ENCODE measurements around the gene SMIM3. TPM values are rescaled to one million over a fixed set of nuclear protein-coding genes. Genes with fewer than 3 reads are reported as not detected.

Gene SMIM3
- total RNA-seq, 1 donor from 2014 or later, result 5.7 TPM

DNA sequence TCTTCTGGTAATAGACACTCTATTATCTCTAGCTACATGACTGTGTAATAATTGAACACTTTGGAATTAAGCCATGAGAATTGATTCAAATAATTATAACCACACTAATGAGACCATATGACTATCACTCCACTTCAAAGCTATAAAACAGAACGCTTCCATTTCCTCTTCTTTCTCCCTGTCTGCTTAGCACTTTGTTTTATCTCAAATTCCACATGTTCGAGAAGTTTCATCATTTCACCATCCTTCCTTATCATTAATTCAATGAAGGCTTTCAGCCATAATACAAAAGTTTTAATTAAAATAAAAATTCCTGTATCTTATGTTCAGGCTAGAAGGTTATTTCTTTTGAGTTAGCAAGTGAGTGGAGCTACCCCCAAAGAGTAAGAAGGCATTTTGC lies 12.3 kb upstream of the SMIM3 start:
- peaks cover 31% of the 10 kb centered on the region for H3K27me3 Mint-ChIP-seq (ENCODE audit: low read depth)
- H3K4me3 Mint-ChIP-seq, result no peak overlapping the region
- no peak for TF ChIP-seq CTCF (conservative IDR thresholded peaks at IDR 0.05)
- H3K36me3 Mint-ChIP-seq (ENCODE audit: low read depth), result no peaks in the 10 kb centered on the region
- no peak for DNase-seq (ENCODE audit: low read depth, low spot score)
- H3K4me1 Mint-ChIP-seq, result no peaks in the 10 kb centered on the region
- H3K9me3 Mint-ChIP-seq, result no peaks in the 10 kb centered on the region
- H3K27ac Mint-ChIP-seq (ENCODE audit: unreplicated experiment), result no peak overlapping the region

DNA sequence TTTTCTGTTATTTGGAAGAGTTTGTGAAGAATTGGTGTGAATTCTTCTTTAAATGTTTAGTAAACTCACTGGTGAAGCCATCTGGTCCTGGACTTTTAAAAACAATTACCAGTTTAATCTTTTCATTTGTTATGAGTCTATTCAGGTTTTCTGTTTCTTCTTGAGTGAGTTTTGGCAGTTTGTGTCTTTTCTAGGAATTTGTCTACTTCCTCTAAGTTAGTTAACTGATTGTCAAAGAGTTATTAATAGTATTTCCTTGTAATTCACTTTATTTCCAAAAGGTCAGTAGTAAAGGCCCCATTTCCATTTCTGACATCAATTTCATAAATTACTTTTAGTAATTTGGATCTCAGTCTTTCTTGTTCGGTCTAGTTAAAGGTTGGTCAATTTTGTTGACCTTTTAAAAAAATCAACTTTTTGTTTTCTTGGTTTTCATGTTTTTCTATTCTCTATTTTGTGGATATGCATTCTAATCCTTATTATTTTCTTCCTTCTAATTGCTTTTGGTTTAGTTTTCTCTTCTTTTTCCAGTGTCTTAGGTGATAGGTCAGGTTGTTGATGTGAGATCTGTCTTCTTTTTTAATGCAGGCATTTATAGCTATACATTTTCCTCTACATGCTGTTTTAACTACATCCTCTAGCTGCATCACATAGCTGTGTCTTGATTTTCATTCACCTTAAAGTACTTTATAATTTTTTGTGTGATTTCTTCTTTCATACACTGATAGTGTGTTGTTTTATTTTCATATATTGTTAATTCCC lies 7.3 kb upstream of the SMIM3 start:
- DNase-seq (ENCODE audit: low read depth, low spot score), result no peak
- no peak for TF ChIP-seq CTCF (conservative IDR thresholded peaks at IDR 0.05)
- Mint-ChIP-seq H3K4me1 (peaks cover 4% of the 10 kb centered on the region), H3K4me3 (no peak overlapping the region), H3K27ac (ENCODE audit: unreplicated experiment) (no peak overlapping the region), H3K36me3 (ENCODE audit: low read depth) (no peaks in the 10 kb centered on the region), H3K27me3 (ENCODE audit: low read depth) (peaks cover 32% of the 10 kb centered on the region), H3K9me3 (no peaks in the 10 kb centered on the region)

DNA sequence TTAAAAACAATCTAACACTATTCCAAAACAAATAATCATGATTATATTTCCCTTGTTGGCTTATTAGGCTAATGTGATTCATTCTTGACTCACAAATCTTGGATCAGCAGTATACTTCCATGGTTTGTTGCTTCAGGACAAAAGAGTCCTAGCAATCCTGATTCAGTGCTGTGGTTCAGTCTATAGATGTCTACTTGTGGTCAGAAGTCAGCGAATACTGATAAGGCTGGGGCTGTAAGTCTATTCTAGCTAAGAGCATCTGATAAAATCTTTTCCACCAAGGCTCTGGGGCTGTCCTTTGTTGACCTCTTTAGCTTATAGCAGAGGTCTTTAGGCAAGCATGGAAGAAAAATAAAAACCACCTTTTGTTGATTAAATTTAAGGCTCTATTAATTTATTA lies 4.4 kb upstream of the SMIM3 start:
- no peak overlapping the region for H3K27ac Mint-ChIP-seq (ENCODE audit: unreplicated experiment)
- peaks cover 15% of the 10 kb centered on the region for H3K4me1 Mint-ChIP-seq
- no peaks in the 10 kb centered on the region for H3K9me3 Mint-ChIP-seq
- peaks cover 29% of the 10 kb centered on the region for H3K27me3 Mint-ChIP-seq (ENCODE audit: low read depth)
- H3K36me3 Mint-ChIP-seq (ENCODE audit: low read depth), result no peaks in the 10 kb centered on the region
- no peak for DNase-seq (ENCODE audit: low read depth, low spot score)
- no peak overlapping the region for H3K4me3 Mint-ChIP-seq
- no peak for TF ChIP-seq CTCF (conservative IDR thresholded peaks at IDR 0.05)

GRCh38 chr5:150777685-150778084 lies 872 bp upstream of the SMIM3 start:
- Mint-ChIP-seq H3K9me3 (no peaks in the 10 kb centered on the region), H3K36me3 (ENCODE audit: low read depth) (no peaks in the 10 kb centered on the region), H3K27me3 (ENCODE audit: low read depth) (peaks cover 35% of the 10 kb centered on the region), H3K27ac (ENCODE audit: unreplicated experiment) (no peak overlapping the region), H3K4me3 (peak overlapping the region; percentile 81), H3K4me1 (peaks cover 18% of the 10 kb centered on the region)
- TF ChIP-seq CTCF (conservative IDR thresholded peaks at IDR 0.05), result no peak
- DNase-seq (ENCODE audit: low read depth, low spot score), result no peak

DNA sequence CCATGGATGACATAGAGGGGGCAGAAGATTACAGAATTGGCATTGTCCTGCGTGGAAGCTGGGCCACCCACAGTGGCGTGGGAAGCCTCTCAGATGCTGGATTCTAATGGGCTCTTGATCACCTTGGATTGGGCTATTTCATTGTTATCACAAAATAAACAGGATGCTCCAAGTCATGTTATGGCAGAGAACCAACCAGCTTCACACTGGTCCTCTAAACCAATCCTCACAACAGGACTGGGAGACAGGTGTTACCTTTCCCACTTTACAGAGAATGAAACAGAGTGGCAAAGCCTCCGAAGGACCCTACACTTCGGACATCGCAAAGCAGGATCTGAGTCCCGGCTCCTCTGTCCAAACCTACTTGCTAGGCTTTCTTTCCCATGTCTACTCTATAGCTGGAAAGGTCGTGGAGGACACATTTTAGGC lies 455 bp upstream of the SMIM3 start:
- TF ChIP-seq CTCF (conservative IDR thresholded peaks at IDR 0.05), result no peak
- Mint-ChIP-seq H3K27me3 (ENCODE audit: low read depth) (peaks cover 36% of the 10 kb centered on the region), H3K9me3 (no peaks in the 10 kb centered on the region), H3K36me3 (ENCODE audit: low read depth) (no peaks in the 10 kb centered on the region), H3K27ac (ENCODE audit: unreplicated experiment) (peak overlapping the region; percentile 45), H3K4me3 (peak overlapping the region; percentile 81), H3K4me1 (peaks cover 18% of the 10 kb centered on the region)
- no peak for DNase-seq (ENCODE audit: low read depth, low spot score)

Measured in neural crest cell (in vitro differentiated cells).